WTC11 (cell line): ENCODE data around the gene BRSK2.

Experiments used
- ATF3 ChIP-seq: sonication (generic); formaldehyde crosslinking; conservative IDR thresholded peaks from 2 replicates; pipeline ENCODE4 v1.8.1; 2022; ENCODE audit warnings: mild to moderate bottlenecking, missing genetic modification reagents
- CTCF ChIP-seq: fragments of 200-600 bp; IDR thresholded peaks from 2 replicates; pipeline ENCODE4 v1.8.0; 2022; ENCODE audit warnings: antibody characterized with exemption
- ETV6 ChIP-seq: sonication (generic); formaldehyde crosslinking; IDR thresholded peaks from 2 replicates; pipeline ENCODE4 v1.8.1; 2022; ENCODE audit warnings: mild to moderate bottlenecking, missing genetic modification reagents
- FOXP4 ChIP-seq: sonication (generic); formaldehyde crosslinking; IDR thresholded peaks from 2 replicates; pipeline ENCODE4 v1.8.0; 2022; ENCODE audit warnings: mild to moderate bottlenecking, missing genetic modification reagents
- HMGXB4 ChIP-seq: sonication (generic); formaldehyde crosslinking; IDR thresholded peaks from 2 replicates; pipeline ENCODE4 v1.8.1; 2023; ENCODE audit warnings: mild to moderate bottlenecking, moderate library complexity, missing genetic modification reagents
- JUN ChIP-seq: sonication (generic); formaldehyde crosslinking; IDR thresholded peaks from 2 replicates; pipeline ENCODE4 v1.8.0; 2023; ENCODE audit warnings: mild to moderate bottlenecking, missing genetic modification reagents
- SP1 ChIP-seq: sonication (generic); formaldehyde crosslinking; conservative IDR thresholded peaks from 2 replicates; pipeline ENCODE4 v1.8.1; 2022; ENCODE audit warnings: missing genetic modification reagents
- STAT6 ChIP-seq: sonication (generic); formaldehyde crosslinking; conservative IDR thresholded peaks from 2 replicates; pipeline ENCODE4 v1.8.1; 2023; ENCODE audit warnings: mild to moderate bottlenecking, low read depth, missing genetic modification reagents, moderate library complexity
- USF2 ChIP-seq: sonication (generic); formaldehyde crosslinking; IDR thresholded peaks from 2 replicates; pipeline ENCODE4 v1.8.1; 2023; ENCODE audit warnings: mild to moderate bottlenecking, missing genetic modification reagents, moderate library complexity
- ZBTB43 ChIP-seq: sonication (generic); formaldehyde crosslinking; IDR thresholded peaks from 2 replicates; pipeline ENCODE4 v1.8.1; 2023; ENCODE audit warnings: mild to moderate bottlenecking, missing genetic modification reagents
- ZNF121 ChIP-seq: sonication (generic); formaldehyde crosslinking; IDR thresholded peaks from 2 replicates; pipeline ENCODE4 v1.8.0; 2023; ENCODE audit warnings: missing genetic modification reagents

GRCh38 chr11:1468473-1469066 lies 78.8 kb downstream of the BRSK2 start:
- TF ChIP-seq CTCF (no peak), ZNF121 (CRISPR knock-in tag) (no peak), FOXP4 (CRISPR knock-in tag) (no peak), ATF3 (CRISPR knock-in tag) (no peak), USF2 (CRISPR knock-in tag) (no peak), STAT6 (CRISPR knock-in tag) (no peak), ETV6 (no peak), JUN (CRISPR knock-in tag) (no peak), ZBTB43 (no peak), HMGXB4 (CRISPR knock-in tag) (no peak), SP1 (no peak)
